Right lobe of liver (tissue), 6 donors: ENCODE results near the gene PARP3. TPM values are rescaled to one million over a fixed set of nuclear protein-coding genes. Genes with fewer than 3 reads are reported as not detected.

ENCODE experiments used
- ATAC-seq, 4 donors: fragments of 200-7000 bp; cut with Tn5 transposase; one replicate each; pipeline ENCODE4 v1.9.1; 2020; ENCODE audit warnings: mild to moderate bottlenecking in 4 of 4, moderate library complexity in 4 of 4
- DNase-seq, 3 donors: peaks; one replicate each; pipeline ENCODE4 v3.0.0-alpha.2; 2020
- H3K27ac ChIP-seq, 3 donors: fragments of 200-600 bp; one replicate each; pipeline ENCODE4 v1.8.0; 2022
- H3K27me3 ChIP-seq, 2 donors: fragments of 200-600 bp; one replicate each; pipeline ENCODE4 v1.8.0; 2022
- H3K36me3 ChIP-seq, 4 donors: fragments of 200-600 bp; sonication (generic) in 1 of 4; one replicate each; pipeline versions ENCODE4 v1.5.1 to v1.8.0; 2017 to 2022; ENCODE audit warnings: control low read depth in 1 of 4
- H3K4me1 ChIP-seq, 4 donors: fragments of 200-600 bp; sonication (generic) in 1 of 4; one replicate each; pipeline versions ENCODE4 v1.5.1 to v1.8.0; 2017 to 2022; ENCODE audit warnings: control low read depth in 1 of 4
- H3K4me3 ChIP-seq, 3 donors: fragments of 200-600 bp; one replicate each; pipeline ENCODE4 v1.8.0; 2022
- H3K9me3 ChIP-seq, 4 donors: fragments of 200-600 bp; sonication (generic) in 1 of 4; one replicate each; pipeline versions ENCODE4 v1.5.1 to v1.8.0; 2017 to 2022; ENCODE audit warnings: control low read depth in 1 of 4
- POLR2A ChIP-seq: fragments of 450-650 bp; IDR thresholded peaks from one replicate; pipeline ENCODE4 v1.6.1; 2017; ENCODE audit warnings: antibody characterized with exemption, mild to moderate bottlenecking
- WGBS: methylation state at CpG from one replicate; pipeline ENCODE4 v1.1.6; 2018; ENCODE audit warnings: low coverage, low lambda C conversion rate; ENCODE audit not compliant: insufficient coverage; ENCODE audit errors: missing lambda C conversion rate; 5-methylcytosine and 5-hydroxymethylcytosine counted together
- intact Hi-C, 2 donors: fragments of 100-400 bp; cut with DNase I; formaldehyde crosslinking; loops; one replicate each; pipeline versions ENCODE4 v1.11.2 to v1.14.1; 2022
- total RNA-seq, 6 experiments: library from RNA; depleted of rRNA in 2 of 6; stranded (reverse); fragments of >200 nt in 2 of 6; fragmentation: NEBNext Ultra II Directional in 3 of 6; extraction: Animal tissue kit (Norgen Biotek cat#: 25700) in 3 of 6; gene quantifications; one replicate each; pipeline versions ENCODE4 v1.1.0 to v1.2.4, GENCODE V29; 2016 to 2023
- TF ChIP-seq, protein P1 (sequence below), 4 donors: fragments of 200-600 bp in 3 of 4; fragments of 450-650 bp in 1 of 4; IDR thresholded peaks; one replicate each; pipeline versions ENCODE4 v1.5.1 to v1.8.0; 2016 to 2022; ENCODE audit warnings: antibody characterized with exemption in 4 of 4, mild to moderate bottlenecking in 2 of 4
- donor health status: DM: no; HTN: yes; CAD: no.
- donor health status: DM: no; HTN: no; CAD: no.
- donor health status: DM: no; HTN: no; CAD: no.
- donor health status: DM: no; HTN: yes; CAD: no.
- donor health status: DM: no; HTN: yes; CAD: no.

Gene PARP3
- total RNA-seq, 6 experiments from 2014 or later = 13.5 to 19.4 (median 16.0) TPM

DNA sequence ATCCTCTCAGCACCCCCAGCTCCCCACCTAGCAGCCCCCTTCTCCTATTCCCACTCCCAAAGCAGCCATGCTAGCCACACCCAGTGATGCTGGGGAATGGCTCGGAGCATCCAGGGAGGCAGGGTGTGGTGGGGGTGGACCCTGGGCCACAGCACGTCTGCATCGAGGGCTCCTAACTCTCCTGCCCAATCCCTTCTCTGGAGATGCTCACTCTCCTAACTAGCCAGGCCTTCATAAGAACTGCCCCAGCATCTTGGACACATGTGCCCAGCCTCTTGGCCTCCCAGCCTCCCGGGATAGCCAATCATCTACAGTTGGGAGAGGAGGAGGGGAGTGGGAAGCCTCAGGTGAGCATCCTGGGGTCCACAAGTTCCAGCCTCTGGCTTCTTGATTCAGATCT, 22.4 kb downstream of the PARP3 start:
- Histone ChIP-seq H3K27ac (no peak overlapping the region), H3K4me1 (peaks cover 0 to 14% (median 4%) of the 10 kb centered on the region in 4 donors), H3K4me3 (no peak overlapping the region), H3K9me3 (no peaks in the 10 kb centered on the region), H3K36me3 (no peaks in the 10 kb centered on the region), H3K27me3 (no peaks in the 10 kb centered on the region)
- no peak for TF ChIP-seq POLR2A
- TF ChIP-seq, protein P1, sequence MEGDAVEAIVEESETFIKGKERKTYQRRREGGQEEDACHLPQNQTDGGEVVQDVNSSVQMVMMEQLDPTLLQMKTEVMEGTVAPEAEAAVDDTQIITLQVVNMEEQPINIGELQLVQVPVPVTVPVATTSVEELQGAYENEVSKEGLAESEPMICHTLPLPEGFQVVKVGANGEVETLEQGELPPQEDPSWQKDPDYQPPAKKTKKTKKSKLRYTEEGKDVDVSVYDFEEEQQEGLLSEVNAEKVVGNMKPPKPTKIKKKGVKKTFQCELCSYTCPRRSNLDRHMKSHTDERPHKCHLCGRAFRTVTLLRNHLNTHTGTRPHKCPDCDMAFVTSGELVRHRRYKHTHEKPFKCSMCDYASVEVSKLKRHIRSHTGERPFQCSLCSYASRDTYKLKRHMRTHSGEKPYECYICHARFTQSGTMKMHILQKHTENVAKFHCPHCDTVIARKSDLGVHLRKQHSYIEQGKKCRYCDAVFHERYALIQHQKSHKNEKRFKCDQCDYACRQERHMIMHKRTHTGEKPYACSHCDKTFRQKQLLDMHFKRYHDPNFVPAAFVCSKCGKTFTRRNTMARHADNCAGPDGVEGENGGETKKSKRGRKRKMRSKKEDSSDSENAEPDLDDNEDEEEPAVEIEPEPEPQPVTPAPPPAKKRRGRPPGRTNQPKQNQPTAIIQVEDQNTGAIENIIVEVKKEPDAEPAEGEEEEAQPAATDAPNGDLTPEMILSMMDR (IDR thresholded peaks at IDR 0.05) = no peak
- ATAC-seq (no peak), DNase-seq (no peak)
- intact Hi-C loops = no loop called here
- WGBS = 60% methylated on average over 1 of the region's 4 CpGs

DNA sequence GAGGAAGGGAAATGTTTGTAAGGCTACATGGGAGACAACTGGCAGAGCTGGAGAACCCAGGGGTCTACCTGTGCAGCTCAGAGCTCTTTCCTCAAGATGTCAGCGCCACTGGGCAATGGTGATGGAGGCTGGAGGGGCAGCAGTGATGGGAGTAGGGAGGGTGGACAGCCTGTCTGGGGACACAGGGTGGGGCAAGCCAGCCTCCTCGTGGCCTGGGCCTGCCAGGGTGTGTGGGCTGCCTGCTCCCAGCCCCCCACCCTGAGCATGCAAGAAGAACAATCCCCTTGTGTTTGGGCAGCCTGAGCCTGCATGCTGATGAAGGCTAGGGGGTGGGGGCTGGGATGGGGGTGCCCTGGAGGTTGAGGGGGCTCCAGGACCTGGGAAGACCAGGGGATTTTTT, 23.9 kb downstream of the PARP3 start:
- Histone ChIP-seq H3K36me3 (no peaks in the 10 kb centered on the region), H3K9me3 (no peaks in the 10 kb centered on the region), H3K4me3 (no peak overlapping the region), H3K4me1 (peaks cover 0 to 23% (median 8%) of the 10 kb centered on the region in 4 donors), H3K27me3 (no peaks in the 10 kb centered on the region), H3K27ac (no peak overlapping the region)
- WGBS = 67% methylated on average over 1 of the region's 2 CpGs
- intact Hi-C loops = no loop called here
- ATAC-seq (no peak), DNase-seq (no peak)
- TF ChIP-seq, protein P1 (IDR thresholded peaks at IDR 0.05) = no peak
- no peak for TF ChIP-seq POLR2A

DNA sequence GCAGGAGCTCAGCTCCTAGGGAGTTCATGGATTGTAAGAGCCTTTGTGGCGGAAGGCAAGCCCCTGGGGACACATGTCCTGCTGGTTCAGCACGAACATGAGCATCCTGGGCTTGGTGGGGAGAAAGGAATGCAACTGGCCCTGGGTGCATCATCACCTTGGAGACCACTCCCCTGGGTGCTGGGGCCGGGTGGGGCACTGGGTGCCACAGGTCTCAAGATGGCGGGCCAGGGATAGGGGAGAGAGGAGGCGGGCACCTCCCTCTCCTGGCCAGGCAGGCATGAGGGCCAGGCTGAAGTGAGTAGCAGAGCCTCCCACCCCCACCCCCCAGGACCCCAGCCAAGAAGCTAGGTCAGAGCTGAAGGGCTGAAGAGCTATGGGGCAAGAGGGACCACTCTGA, 24.3 kb downstream of the PARP3 start:
- ATAC-seq (no peak), DNase-seq (no peak)
- no peaks in the 10 kb centered on the region for H3K36me3 ChIP-seq
- no peaks in the 10 kb centered on the region for H3K9me3 ChIP-seq
- H3K27ac ChIP-seq = no peak overlapping the region
- TF ChIP-seq POLR2A = no peak
- TF ChIP-seq, protein P1 (IDR thresholded peaks at IDR 0.05) = no peak
- peaks cover 0 to 27% (median 10%) of the 10 kb centered on the region in 4 donors for H3K4me1 ChIP-seq
- WGBS = no CpG with 5 or more reads among the region's 5 CpGs
- H3K27me3 ChIP-seq = no peaks in the 10 kb centered on the region
- H3K4me3 ChIP-seq = peak overlapping the region; percentile 57 to 63 (median 62)
- intact Hi-C loops = no loop called here

DNA sequence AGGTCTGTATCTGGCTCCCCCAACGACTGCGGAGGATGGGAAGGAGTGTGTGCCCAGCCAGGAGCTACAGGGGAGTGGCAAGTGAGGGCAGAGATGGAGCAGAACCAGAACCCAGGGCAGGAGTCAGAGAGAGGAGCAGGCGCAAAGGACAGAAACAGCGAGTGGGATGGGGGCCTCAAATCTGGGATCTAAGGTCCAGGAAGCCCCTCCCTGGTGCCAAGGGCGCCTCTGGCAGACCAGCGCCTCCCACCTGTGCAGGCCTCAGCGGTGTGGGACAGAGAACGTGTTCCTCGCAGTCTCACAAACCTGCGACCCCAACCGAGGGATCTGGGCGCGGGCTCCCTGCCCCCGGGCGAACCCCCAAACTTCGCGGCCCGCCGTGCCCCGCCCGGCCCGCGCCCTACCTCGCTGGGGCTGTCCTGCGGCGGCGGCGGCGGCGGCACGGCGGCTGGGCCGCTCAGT, 24.8 kb downstream of the PARP3 start:
- Histone ChIP-seq H3K4me3 (peak overlapping the region; percentile 57 to 63 (median 62)), H3K4me1 (peaks cover 0 to 32% (median 12%) of the 10 kb centered on the region in 4 donors), H3K9me3 (no peaks in the 10 kb centered on the region), H3K27ac (peak overlapping the region in 2 of 3 donors; percentile 55 to 69), H3K36me3 (no peaks in the 10 kb centered on the region), H3K27me3 (no peaks in the 10 kb centered on the region)
- intact Hi-C loops = no loop called here
- TF ChIP-seq POLR2A = peak; percentile 47
- TF ChIP-seq, protein P1 (IDR thresholded peaks at IDR 0.05) = no peak
- no peak for DNase-seq
- ATAC-seq = no peak
- 12% methylated on average over 16 of the region's 33 CpGs for WGBS
